ENCODE data around the gene EFCAB11.
A peak's percentile ranks its signal among the peaks of the same experiment; 100 is the strongest.

Gene EFCAB11

DNA sequence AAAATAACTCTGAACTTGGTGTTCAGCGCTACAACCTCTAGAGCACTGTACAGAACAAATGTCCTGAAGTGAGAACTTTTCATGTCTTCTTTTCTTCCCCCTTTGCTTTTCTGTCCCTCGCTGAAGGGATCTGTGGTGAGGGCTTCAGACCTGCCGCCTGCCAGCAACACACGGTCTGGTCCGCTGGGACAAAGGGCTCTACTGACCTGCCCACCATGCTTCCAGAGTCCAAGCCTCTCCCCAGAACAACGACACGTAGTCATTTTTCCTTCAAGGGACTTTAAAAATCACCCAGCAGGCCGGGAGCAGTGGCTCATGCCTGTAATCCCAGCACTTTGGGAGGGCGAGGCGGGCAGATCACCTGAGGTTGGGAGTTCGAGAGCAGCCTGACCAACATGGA is 140.4 kb downstream of the EFCAB11 start:
- DNase-seq (ENCODE audit: low read depth in 2 of 2), result no peak

DNA sequence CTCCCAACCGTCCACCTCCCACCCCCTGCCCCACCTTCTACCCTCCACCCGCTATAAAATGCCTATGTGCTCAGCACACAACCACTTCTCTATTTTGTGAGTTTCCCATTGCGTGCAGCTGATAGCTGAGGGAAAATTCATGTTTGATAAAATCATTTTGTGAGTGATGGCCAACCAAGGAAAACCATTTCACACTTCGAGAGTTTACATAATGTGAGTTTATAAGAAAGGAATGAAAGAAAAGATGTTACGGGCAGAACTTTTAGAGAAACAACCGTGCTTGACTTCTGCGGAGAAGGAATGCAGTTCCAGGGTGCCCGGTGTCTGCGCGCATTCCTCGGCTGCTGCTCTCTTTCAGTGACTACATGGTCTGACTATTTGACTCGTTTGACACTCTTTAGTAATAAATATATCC is 140.9 kb downstream of the EFCAB11 start:
- DNase-seq (ENCODE audit: low read depth in 2 of 2), result no peak

DNA sequence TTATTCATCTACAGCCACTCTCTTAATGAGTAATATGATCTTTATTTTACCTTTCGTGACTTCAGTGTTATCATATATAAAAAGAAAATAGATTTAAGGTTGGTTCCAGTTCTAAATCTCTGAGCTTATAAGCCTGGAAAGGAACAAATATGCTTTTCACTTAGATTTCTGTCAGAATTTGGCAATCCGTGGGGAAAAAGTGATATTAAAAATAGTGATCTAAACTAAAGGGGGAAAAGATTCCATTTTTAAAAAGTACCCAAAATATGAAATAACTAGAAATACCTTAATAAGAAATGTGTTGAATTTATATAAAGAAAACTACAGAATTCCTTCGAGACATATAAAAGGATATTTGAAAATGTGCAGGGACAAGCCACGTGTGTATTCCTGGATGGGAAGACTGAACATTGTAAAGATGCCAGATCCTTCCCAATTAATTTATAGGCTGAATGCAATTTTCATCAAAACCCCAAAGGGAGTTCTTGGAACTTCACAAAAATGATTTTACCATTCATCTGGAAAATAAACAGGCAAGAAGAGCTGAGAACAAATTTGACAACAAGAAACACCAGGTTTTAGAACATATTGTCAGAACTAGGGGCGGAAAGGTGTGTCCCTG is 142.5 kb downstream of the EFCAB11 start:
- DNase-seq (ENCODE audit: low read depth in 2 of 2), result no peak

DNA sequence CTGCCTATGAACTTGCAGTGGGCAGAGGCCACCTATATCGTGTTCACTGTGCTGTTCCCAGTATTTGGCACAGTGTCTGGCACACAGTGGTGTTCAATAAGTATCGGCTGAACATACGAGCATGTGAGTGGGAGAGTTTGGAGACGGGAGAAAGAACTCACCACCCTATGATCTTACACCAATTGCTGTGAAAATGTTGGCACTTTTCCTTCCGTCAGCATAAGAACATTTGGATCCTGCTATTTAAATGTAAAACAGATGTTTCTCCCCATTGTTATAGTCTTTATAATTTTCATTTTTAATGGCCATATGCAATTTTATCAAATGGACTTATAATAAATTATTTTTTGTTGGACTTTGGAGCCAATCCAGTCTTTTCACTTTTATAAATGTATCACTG is 144.4 kb downstream of the EFCAB11 start:
- DNase-seq (ENCODE audit: low read depth in 2 of 2), result no peak

DNA sequence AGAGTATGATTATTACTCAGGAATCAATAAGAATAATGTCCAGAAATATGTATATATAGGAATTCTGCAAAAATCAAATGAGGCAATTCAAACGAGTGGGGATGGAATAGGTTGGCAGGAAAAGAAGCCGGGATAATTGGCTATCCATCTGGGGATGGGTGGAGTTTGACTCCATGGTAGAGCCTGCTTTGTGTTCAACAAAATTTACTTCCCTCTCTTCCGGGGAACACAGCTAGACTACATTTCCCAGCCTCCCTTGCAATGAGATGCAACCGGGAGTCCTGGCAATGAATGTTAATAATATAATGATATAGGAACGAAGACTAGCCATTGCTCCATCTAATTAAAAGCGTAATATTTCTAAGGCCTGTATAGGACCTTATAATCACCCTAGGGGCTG is 146.6 kb downstream of the EFCAB11 start:
- DNase-seq (ENCODE audit: low read depth in 2 of 2), result no peak

DNA sequence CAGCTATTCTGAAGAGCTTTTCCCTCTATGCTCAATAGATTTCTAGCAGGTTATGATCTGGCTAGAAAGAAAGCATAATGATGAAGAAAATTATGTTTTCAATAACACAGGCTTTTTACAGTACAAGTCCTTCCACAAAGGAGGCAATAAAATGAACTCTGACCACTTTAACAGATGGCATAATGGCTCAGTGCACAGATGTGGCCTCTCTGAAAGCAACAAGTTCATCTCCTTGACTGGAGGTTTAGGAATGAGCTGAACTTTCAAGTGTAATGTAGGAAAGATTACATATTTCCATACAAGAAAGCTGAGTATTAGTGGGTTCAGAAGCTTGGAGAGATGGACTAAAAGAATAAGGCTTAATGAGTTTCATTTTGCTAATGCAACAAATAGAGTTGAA is 147.4 kb downstream of the EFCAB11 start:
- DNase-seq (ENCODE audit: low read depth in 2 of 2), result no peak

DNA sequence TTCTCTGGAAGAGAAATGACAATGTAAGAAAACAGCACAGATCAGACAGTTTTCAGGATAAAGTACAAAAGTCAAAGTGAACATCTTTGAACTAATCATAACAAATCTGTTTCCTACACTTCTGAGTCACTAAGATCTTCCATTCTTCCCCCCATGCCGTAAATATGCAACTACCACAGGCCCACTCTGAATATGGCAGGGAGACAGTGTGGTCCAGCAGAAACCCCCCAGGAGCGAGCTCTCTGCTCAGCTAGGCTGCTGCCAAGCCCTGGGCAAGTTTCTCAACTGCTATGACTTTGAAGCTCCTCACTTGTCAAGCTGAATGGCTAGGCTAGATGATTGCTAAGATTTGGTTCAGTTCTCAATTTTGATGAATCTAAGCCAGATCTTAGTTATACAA is 148.1 kb downstream of the EFCAB11 start:
- no peak for DNase-seq (ENCODE audit: low read depth in 2 of 2)

DNA sequence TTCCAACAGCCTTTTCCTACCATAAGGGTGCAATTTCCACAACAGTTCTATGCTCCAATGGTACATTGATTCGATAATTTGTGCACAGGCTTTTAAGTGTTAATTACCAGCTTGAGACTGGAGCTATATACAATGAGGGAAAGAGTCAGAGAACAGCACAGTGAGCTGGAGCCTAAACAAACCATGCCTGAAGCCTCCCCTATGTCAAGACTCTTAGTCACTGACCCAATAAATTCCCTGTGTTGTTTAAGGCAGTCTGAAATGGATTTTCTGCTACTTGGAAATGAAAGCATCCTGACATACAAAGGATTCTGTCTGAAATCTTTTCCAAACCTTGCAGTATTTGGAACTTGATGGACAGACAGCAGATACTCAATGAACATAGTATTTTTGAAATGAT is 149.0 kb downstream of the EFCAB11 start:
- no peak for DNase-seq (ENCODE audit: low read depth in 2 of 2)

DNA sequence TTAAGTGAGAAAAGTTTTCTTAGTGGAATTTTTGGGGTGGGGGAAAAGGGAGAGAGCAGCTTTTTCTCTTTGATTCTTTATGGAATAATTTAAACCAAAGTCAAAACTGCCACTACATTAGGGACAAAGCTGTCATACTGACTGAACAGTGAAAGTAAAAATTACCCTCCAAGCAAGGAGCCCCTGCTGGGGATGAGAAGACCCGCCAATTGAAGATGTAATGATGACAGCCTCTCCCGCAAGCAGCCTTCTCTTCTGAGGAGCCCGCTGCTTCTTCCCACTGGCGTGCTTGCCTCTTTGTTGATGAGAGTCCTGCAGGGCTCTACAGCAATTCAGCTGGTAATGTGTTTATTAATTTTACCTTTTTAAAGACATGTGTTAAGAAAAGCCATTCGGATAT is 151.0 kb downstream of the EFCAB11 start:
- DNase-seq (ENCODE audit: low read depth in 2 of 2), result no peak

DNA sequence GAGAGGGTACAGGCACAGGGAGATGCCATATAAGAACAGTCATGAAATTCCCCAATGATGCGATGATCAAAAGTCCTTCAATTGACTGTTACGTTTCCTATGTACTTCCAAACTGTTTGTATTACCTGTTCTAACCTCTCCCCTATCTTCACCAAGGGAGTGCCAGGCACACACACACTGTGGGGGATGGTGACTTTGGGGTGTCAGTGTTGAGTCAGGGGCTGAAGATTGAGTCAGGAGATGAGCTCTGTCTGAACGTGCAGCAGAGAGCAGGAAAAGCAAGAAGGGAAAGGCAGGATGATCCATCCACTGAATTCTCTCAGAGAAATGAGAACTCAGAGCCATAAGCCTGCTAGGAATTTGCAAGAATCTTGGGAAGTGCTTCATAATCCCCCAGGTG is 153.4 kb downstream of the EFCAB11 start:
- DNase-seq (ENCODE audit: low read depth in 2 of 2), result no peak

DNA sequence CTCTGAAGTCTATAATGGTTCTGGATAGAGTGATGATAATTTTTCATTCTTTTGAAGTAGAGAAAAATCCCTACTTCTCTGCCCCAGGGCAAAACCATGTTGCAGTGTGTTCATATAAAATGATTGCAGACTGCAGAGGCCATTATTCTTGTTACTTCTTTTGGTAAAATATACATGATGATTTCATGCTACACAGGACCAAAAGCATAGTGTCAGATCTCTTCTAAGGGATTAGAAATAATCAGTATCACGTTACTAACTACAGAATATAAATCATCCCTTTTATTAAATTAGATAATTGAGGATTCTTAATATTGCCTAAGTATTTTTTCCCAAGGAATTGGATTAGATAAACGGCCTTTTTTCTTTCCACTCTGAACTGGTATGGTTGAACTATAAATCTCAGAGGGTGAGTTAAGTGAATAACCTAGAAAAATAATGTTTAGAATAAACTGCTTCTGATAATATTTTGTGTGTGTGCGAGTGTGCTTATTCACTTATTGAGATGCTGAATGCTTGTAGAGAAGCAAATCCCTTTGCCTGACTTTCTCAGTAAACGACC is 156.2 kb downstream of the EFCAB11 start:
- no peak for DNase-seq (ENCODE audit: low read depth in 2 of 2)

DNA sequence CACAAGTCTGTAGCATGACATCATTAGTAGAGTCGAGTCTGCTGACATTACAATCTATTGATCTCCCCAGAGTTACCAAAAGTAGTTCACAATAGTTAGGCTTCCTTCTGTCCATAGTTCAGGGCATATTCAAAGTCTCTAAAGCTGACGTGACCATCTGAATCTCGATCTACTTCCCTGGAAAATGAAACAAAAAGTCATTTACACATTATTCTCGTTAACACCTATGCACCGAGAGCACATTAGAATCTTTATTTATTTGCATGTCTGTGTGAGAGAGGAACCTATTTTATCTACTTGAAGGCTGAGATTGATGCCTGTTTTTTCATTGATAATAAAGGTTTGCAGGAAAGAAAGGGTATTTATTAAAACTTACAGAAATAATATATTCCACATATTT is 157.4 kb downstream of the EFCAB11 start:
- DNase-seq (ENCODE audit: low read depth in 2 of 2), result no peak

DNA sequence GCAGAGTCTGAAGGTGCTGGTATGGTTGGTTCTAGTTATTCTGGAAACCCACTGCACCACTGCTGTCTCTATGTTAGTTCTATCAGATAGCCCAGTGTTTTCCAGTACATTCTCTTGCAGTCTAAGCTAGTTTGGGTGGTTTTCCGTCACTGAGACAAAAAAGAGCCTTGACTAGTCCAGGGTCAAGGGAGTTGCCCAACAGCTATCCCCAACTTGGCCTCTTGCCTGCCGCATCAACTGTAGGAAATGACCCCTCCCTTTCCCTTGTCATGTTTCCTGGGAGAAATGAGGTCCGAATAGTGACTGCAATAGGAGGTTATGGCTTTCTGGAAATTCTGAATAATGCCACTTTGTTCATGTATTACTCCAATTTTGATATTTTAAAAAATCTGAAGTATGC is 160.4 kb downstream of the EFCAB11 start:
- no peak for DNase-seq (ENCODE audit: low read depth in 2 of 2)

DNA sequence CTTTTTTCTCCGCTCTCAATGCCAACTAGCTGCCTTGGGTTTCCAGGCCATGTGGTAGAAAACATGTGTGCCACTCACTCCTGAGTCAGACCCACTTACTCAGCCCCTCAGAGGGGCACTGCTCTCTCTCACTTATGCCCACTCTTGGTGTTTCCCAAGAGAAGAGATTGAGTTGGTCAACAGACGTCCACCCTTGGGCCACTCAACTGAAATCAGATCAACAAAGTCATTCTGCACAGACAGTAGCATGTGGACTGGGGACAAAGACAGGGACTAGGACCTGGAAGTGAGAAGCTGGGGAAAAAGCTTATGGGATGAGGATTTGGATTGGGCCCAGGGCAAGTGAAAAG is 161.2 kb downstream of the EFCAB11 start:
- DNase-seq (ENCODE audit: low read depth in 2 of 2), result no peak

DNA sequence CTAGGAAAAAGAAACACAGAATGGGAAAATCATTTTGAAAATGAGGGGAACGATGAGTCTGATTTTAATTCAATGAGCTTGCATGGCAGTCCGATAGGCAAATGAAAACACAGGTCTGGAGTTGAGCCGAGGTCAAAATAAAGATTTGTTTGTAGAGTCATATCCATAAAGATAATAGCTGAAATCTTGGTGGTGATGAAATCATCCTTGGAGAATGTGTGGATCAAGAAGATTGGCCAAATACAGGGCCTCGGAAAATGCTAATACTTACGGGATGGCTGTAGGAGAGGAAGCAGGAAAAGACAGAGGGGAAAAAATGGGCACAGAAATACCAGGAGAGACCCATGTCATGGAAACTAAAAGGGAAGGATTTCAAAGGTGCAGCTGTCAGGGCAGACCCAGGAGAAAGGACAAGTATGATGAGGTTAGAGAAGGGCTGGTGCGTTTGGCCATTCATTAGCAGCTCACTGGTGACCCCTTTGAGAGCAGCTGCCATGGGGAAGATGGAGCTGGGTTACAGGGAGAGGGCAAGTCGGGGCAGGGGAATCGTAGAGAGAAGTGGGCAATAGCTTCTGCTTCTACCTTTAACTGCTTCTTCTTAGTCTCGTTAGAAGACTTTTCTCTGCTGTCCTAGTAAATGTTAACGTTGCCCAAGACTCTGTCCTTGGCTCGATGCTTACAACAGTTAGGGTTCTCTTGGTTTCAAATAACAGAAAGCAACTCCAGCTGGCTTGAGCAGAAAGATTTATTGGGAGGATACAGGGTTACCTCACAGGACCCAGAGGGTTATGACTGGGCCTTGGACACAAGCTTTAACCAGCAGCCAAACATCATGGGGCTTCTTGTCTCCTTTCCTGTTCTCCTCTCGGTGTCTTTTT is 161.8 kb downstream of the EFCAB11 start:
- DNase-seq (ENCODE audit: low read depth in 2 of 2), result no peak

DNA sequence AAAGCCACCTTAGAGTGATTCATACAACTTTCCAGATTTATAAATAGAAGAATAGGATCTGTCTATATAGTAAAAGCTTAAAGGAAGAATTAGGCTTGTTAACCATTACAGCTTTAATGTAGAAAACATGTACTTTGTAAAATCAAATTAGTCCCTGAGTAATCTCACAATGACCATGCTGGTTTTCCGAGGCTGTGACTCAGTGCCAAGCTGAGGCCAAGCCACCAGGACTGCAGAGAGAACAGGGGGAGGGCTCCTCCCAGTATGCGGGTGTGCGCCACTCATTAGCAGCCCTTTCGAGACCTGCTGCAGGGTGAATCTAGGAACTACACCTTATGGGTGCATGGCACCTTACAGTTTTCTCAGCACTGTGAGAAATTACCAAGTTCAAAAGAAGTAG is 167.0 kb downstream of the EFCAB11 start:
- DNase-seq (ENCODE audit: low read depth in 2 of 2), result no peak

DNA sequence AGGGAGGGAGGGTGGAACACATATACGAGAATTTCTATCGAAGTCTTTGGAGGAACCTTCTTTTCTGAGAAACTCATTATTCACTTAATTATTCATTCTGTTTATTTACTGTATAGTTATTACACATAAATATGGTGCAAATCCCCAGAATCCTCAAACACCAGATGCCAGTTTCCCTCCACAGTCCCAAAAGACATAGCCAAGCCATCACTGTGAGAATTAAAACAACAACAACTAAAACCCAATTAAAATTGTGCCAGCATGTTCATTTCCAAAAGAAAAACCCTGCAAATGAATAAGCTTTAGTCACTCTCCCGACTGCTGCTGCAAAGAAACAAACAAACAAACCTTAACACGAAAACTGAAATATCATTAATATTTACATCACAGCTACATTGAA is 173.5 kb downstream of the EFCAB11 start:
- no peak for DNase-seq (ENCODE audit: low read depth in 2 of 2)

DNA sequence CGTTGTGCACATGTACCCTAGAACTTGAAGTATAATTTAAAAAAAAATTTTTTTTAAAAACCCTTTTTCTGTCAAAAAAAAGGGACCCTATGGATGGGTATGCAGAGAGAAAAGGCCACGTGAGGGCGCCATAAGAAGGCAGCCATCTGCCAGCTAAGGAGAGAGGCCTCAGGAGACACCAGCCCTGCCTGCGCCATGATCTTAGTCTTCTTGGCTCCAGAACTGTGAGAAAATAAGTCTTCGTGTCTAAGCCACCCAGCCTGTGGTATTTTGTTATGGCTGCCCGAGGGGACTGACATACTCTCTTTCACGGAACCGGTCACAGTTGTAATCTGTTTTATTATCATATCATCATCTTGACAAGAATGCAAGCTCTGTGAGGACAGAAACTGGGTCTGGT is 174.8 kb downstream of the EFCAB11 start:
- DNase-seq (ENCODE audit: low read depth in 2 of 2), result no peak

DNA sequence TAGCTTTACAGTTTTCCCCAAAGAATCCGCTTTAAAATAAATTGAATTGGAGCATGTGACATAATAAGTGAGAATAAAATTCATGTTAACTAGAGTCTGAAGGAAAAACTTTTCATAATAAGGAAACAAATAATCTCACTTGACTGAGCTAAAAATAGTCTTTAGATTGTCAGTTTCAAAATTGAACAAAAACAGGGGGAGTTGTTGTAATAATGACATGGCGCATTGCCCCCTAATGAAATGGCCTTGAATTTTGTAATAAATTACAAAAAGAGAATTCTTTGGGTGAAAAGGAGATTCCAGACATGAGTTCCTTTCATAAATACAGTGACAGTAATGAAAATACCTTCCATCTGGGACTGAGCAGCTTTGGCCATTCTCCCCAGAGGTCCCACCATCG is 178.6 kb downstream of the EFCAB11 start:
- DNase-seq (ENCODE audit: low read depth in 2 of 2), result no peak

DNA sequence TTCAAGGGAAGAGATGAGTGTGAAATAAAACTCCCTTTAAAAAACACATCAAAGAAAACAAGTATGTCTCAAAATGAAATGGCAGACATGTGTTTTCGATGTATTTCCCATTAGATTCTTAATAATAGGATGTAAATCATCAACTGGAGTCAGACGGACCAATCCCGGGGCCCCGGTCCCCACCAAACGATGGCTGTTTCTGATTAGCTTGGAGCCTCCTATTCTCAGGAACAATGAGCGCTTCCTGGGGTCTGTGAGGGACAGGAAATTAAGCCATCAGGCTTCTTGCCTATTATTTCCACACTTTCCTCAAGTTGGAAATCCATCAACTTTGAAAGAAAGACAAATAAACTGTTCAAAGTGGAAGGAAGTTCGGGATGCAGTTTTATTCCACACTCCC is 179.4 kb downstream of the EFCAB11 start:
- DNase-seq (ENCODE audit: low read depth in 2 of 2), result no peak

DNA sequence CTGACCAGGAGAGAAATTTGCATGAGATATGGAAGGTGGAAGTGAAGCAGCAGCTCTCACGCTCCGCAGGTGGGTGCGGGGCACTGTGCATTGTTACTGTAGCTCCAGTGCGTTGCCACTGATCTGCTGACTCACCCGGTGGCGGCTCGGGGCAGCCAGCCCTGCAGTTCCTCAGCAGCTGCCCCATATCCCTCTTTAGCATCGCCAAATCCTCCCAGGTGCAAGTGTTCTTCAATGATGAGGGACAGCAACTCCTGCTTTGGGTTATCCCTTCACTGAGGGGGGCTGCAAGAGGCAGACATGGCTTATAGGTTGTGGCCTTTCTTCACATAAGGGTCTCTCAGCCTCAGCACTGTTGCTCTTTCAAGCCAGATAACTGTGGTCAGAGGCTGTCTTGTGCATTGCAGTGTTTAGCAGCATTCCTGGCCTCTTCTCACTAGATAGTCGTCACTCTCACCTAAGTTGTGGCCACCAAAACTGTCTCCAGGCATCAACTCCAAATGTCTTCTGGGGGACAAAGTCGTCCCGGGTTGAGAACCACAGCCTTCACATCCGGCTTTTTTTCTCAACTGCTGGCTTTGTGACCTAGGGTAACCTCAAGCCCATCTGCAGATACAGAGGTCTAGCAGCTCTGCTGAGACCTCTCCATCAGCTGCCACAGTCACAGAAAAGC is 180.8 kb downstream of the EFCAB11 start:
- DNase-seq (ENCODE audit: low read depth in 2 of 2), result peak; percentile 33 to 57

DNA sequence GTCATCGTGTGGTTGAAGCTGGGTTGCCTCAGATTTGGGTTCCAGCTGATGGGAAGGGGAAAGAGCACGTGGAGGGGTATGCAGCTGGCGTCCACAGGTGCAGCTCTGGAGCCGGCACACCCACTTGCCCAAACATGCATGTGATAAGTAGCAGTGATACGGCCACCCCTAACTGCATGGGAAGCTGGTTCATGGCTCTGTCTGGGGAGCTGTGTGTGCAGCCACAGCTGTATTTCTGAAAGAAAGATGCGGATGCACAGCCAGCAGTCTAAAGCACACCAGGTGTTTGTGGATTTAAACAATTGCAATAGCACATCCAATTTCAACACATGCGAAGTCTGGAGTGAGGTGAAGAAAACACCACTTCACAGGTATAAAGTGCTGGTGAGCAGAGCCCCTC is 181.4 kb downstream of the EFCAB11 start:
- no peak for DNase-seq (ENCODE audit: low read depth in 2 of 2)

DNA sequence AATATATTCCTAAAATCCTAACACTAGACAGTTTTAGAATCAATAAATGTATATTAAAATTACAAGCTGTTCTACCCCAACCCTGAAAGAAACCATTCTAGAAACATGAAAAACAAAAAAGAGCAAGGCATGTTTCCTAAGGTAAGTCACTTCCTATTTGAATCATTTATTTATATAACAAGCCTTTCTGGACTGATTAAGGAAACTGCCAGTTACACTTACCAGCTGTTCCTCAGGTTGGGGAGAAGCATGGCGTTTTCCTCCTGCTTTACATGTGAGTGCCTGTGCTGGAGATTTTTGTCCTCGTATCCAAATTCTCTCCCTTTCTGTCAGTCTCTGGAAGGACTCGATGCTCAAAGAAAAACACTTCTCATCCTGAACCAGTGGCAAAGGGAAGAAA is 183.3 kb downstream of the EFCAB11 start:
- no peak for DNase-seq (ENCODE audit: low read depth in 2 of 2)

All from stimulated activated CD8-positive, alpha-beta memory T cell treated with anti-CD3 and anti-CD28 coated beads, Interleukin-15, amount 100 ng/mL, for 48 hours (primary cell).